ENCODE measurements around the gene LRRIQ1.

The LRRIQ1 gene

DNA sequence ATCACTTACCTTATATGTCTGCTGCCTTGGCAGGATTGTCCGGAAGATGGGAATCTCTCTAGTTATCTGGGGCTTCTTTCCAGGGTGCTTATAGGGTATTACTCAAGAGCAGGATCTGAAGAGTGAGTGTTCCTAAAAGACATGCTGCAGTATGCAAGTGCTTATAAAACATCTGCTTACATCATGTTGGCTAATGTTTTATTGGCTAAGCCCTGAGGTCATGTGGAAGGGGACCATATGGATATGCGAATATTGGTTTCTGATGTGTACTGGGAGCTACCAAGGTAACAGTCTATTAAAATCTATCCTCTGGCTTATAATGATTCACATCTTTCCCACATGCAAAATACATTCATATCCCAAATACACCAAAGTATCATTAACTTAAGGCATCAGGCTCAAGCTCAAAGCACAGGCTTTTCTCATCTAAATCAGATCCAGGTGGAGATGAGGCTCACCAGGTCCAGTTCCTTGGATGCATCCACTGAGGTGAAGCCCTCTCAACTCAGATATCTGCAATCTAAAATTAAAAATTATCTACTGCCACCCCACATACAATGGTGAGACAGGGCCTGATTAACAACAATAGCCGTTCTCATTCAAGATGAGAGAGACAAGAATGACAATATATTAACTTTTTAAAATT, 29.8 kb downstream of the LRRIQ1 start:
- Histone ChIP-seq H3K36me3 (replicated peaks; ENCODE audit: low read depth, low read length) (no peaks in the 10 kb centered on the region), H4K20me1 (ENCODE audit: insufficient read depth, low read length) (no peaks in the 10 kb centered on the region), H3K9ac (ENCODE audit: low read length) (no peak overlapping the region), H3K79me2 (ENCODE audit: low read length) (no peaks in the 10 kb centered on the region), H2AFZ (ENCODE audit: low read depth, low read length) (no peak overlapping the region), H3K9me3 (ENCODE audit: insufficient read depth, low read length) (no peaks in the 10 kb centered on the region), H3K27ac (ENCODE audit: low read length) (no peak overlapping the region), H3K4me1 (ENCODE audit: low read length) (peaks cover 3% of the 10 kb centered on the region; the same call in 1 of the 2 replicates), H3K4me2 (ENCODE audit: low read length) (no peak overlapping the region), H3K27me3 (ENCODE audit: low read depth, low read length) (no peaks in the 10 kb centered on the region), H3K4me3 (ENCODE audit: low read length) (no peak overlapping the region)
- TF ChIP-seq, protein P1, sequence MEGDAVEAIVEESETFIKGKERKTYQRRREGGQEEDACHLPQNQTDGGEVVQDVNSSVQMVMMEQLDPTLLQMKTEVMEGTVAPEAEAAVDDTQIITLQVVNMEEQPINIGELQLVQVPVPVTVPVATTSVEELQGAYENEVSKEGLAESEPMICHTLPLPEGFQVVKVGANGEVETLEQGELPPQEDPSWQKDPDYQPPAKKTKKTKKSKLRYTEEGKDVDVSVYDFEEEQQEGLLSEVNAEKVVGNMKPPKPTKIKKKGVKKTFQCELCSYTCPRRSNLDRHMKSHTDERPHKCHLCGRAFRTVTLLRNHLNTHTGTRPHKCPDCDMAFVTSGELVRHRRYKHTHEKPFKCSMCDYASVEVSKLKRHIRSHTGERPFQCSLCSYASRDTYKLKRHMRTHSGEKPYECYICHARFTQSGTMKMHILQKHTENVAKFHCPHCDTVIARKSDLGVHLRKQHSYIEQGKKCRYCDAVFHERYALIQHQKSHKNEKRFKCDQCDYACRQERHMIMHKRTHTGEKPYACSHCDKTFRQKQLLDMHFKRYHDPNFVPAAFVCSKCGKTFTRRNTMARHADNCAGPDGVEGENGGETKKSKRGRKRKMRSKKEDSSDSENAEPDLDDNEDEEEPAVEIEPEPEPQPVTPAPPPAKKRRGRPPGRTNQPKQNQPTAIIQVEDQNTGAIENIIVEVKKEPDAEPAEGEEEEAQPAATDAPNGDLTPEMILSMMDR (IDR thresholded peaks at IDR 0.05; ENCODE audit: low read depth, low read length), result no peak
- no peak for TF ChIP-seq EZH2phosphoT487 (IDR thresholded peaks at IDR 0.05; ENCODE audit: low read depth)

DNA sequence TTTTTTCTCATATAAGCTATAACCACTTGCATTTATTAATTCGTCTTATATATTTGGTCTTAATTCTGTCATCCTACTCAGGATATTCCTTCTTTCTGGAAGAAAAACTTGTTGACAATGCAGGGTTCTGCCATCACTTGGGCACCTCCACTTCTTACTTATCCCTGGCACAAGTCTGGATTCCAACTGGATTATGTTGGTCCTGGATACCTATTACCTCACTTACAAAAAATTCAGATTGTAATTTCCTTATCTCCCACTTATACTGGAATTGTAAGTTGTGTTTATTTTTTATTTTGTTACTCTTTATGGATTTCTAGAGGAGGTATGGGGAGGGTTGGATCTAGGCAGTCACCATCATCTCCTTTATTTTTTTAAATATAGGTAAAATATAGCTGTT, 36.7 kb downstream of the LRRIQ1 start:
- no peak overlapping the region for H3K4me3 ChIP-seq (ENCODE audit: low read length)
- no peaks in the 10 kb centered on the region for H3K79me2 ChIP-seq (ENCODE audit: low read length)
- H2AFZ ChIP-seq (ENCODE audit: low read depth, low read length), result no peak overlapping the region
- no peaks in the 10 kb centered on the region for H3K9me3 ChIP-seq (ENCODE audit: insufficient read depth, low read length)
- H4K20me1 ChIP-seq (ENCODE audit: insufficient read depth, low read length), result no peaks in the 10 kb centered on the region
- no peak overlapping the region for H3K27ac ChIP-seq (ENCODE audit: low read length)
- H3K36me3 ChIP-seq (replicated peaks; ENCODE audit: low read depth, low read length), result no peaks in the 10 kb centered on the region
- no peaks in the 10 kb centered on the region for H3K4me1 ChIP-seq (ENCODE audit: low read length)
- no peak overlapping the region for H3K9ac ChIP-seq (ENCODE audit: low read length)
- no peak overlapping the region for H3K4me2 ChIP-seq (ENCODE audit: low read length)
- TF ChIP-seq, protein P1 (IDR thresholded peaks at IDR 0.05; ENCODE audit: low read depth, low read length), result no peak
- no peak for TF ChIP-seq EZH2phosphoT487 (IDR thresholded peaks at IDR 0.05; ENCODE audit: low read depth)
- H3K27me3 ChIP-seq (ENCODE audit: low read depth, low read length), result no peaks in the 10 kb centered on the region

DNA sequence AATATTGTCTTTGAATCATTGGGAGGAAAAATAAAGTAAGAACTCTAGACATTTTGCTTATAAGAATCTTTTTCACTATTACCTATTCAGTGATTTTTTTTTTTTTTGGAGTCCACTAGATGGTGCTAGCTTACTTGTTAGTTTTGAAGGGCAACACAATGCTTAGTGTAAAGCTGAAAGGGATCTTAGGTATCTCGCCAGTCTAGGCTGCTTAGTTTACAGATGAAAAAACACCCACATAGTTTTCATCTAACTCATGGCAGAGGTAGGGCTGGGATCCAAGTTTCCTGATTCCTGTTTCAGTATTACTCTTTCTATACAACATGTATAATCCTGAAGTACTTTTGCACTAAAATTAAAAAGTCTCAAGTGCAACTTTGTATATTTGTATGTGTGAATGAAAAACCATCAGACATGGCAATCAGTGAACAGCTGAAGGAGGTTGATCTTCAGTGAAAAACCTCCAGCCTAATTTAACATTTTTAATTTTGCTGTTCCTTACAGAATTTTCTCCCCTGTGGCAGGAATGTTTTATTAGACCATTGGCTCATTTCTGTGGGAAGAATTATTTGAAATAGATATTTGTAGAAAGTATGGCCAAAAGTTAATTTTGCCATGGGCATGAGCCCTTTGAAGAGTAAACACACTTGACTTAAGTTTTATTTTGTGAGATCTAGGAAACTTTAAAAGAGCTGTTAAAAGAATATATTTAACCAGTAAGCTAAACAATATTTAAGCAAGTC, 40.7 kb downstream of the LRRIQ1 start:
- H2AFZ ChIP-seq (ENCODE audit: low read depth, low read length), result peak overlapping the region; percentile 19; the same call in 1 of the 2 replicates
- H3K27me3 ChIP-seq (ENCODE audit: low read depth, low read length), result no peaks in the 10 kb centered on the region
- TF ChIP-seq EZH2phosphoT487 (IDR thresholded peaks at IDR 0.05; ENCODE audit: low read depth), result no peak
- TF ChIP-seq, protein P1 (IDR thresholded peaks at IDR 0.05; ENCODE audit: low read depth, low read length), result peak; percentile 71
- no peaks in the 10 kb centered on the region for H3K9me3 ChIP-seq (ENCODE audit: insufficient read depth, low read length)
- no peaks in the 10 kb centered on the region for H3K4me1 ChIP-seq (ENCODE audit: low read length)
- no peaks in the 10 kb centered on the region for H3K79me2 ChIP-seq (ENCODE audit: low read length)
- H3K4me3 ChIP-seq (ENCODE audit: low read length), result no peak overlapping the region
- H3K9ac ChIP-seq (ENCODE audit: low read length), result no peak overlapping the region
- H3K27ac ChIP-seq (ENCODE audit: low read length), result no peak overlapping the region
- peak overlapping the region; percentile 16 for H3K4me2 ChIP-seq (ENCODE audit: low read length)
- H4K20me1 ChIP-seq (ENCODE audit: insufficient read depth, low read length), result no peaks in the 10 kb centered on the region
- no peaks in the 10 kb centered on the region for H3K36me3 ChIP-seq (replicated peaks; ENCODE audit: low read depth, low read length)

DNA sequence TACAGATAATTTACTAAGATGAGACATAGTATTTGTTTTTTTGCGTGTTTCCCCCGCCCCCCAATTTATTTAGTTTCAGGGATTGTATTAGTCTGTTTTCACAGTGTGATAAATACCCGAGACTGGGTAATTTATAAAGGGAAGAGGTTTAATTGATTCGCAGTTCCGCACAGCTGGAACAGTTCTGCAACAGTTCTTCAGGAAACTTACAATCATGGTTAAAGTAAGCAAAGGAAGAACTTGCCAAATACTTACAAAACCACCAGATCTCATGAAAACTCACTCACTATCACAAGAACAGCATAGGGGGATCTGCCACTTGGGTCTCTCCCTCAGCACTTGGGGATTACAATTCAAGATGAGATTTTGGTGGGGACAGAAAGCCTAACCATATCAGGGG, 48.9 kb downstream of the LRRIQ1 start:
- Histone ChIP-seq H3K79me2 (ENCODE audit: low read length) (no peaks in the 10 kb centered on the region), H4K20me1 (ENCODE audit: insufficient read depth, low read length) (no peaks in the 10 kb centered on the region), H3K4me2 (ENCODE audit: low read length) (no peak overlapping the region), H3K36me3 (replicated peaks; ENCODE audit: low read depth, low read length) (no peaks in the 10 kb centered on the region), H3K4me3 (ENCODE audit: low read length) (no peak overlapping the region), H3K9me3 (ENCODE audit: insufficient read depth, low read length) (no peaks in the 10 kb centered on the region), H3K27me3 (ENCODE audit: low read depth, low read length) (no peaks in the 10 kb centered on the region), H3K9ac (ENCODE audit: low read length) (no peak overlapping the region), H3K4me1 (ENCODE audit: low read length) (no peaks in the 10 kb centered on the region), H2AFZ (ENCODE audit: low read depth, low read length) (no peak overlapping the region), H3K27ac (ENCODE audit: low read length) (no peak overlapping the region)
- TF ChIP-seq, protein P1 (IDR thresholded peaks at IDR 0.05; ENCODE audit: low read depth, low read length), result no peak
